ENCODE results near the gene SLC5A9. TPM values are rescaled to one million over a fixed set of nuclear protein-coding genes. Genes with fewer than 3 reads are reported as not detected.
A peak's percentile ranks its signal among the peaks of the same experiment; 100 is the strongest.
"Not testable (repeated sequence)": the region's sequence is repeated elsewhere in the genome, so short reads cannot be mapped to it uniquely, and the experiment has no call there.

Gene SLC5A9
- total and polyA plus RNA-seq, 4 experiments from 2014 or later: not detected

- intact Hi-C loops (cut with micrococcal nuclease): no loop called here
- ChIA-PET POLR2A (ENCODE audit: partially characterized antibody) (no interaction called here), CTCF (ENCODE audit: partially characterized antibody) (no interaction called here)
- Histone ChIP-seq H3K36me3 (ENCODE audit: insufficient read depth, low read length) (no peaks in the 10 kb centered on the region), H3K27ac (ENCODE audit: low read depth, low read length) (no peak overlapping the region), H3K27me3 (ENCODE audit: insufficient read depth, low read length) (no peaks in the 10 kb centered on the region), H3K4me3 (ENCODE audit: low read length in 2 of 2) (no peak overlapping the region), H3K9me3 (ENCODE audit: control insufficient read depth in 1 of 2, low read length in 2 of 2) (no peaks in the 10 kb centered on the region), H3K4me1 (ENCODE audit: insufficient read depth, low read length) (no peaks in the 10 kb centered on the region)
- H3K36me3 Mint-ChIP-seq: no peaks in the 10 kb centered on the region
- no peaks in the 10 kb centered on the region for H3K4me1 Mint-ChIP-seq
- DNase-seq: peak in 1 of 5 donors; percentile 9
- peaks cover 0 to 3% of the 10 kb centered on the region in 2 donors for H3K27me3 Mint-ChIP-seq
- no peak overlapping the region for H3K4me3 Mint-ChIP-seq
- peaks cover 0 to 5% (median under 1%) of the 10 kb centered on the region in 8 donors for H3K9me3 Mint-ChIP-seq
- no peak overlapping the region for H3K27ac Mint-ChIP-seq
Observed at GRCh38 chr1:48291421-48291820, 68.9 kb downstream of the SLC5A9 start.

- peak in 1 of 5 donors; percentile 33 for DNase-seq
- Histone ChIP-seq H3K4me3 (ENCODE audit: low read length in 2 of 2) (no peak overlapping the region), H3K9me3 (ENCODE audit: control insufficient read depth in 1 of 2, low read length in 2 of 2) (no peaks in the 10 kb centered on the region), H3K27me3 (ENCODE audit: insufficient read depth, low read length) (no peaks in the 10 kb centered on the region), H3K27ac (ENCODE audit: low read depth, low read length) (no peak overlapping the region), H3K4me1 (ENCODE audit: insufficient read depth, low read length) (no peaks in the 10 kb centered on the region), H3K36me3 (ENCODE audit: insufficient read depth, low read length) (no peaks in the 10 kb centered on the region)
- Mint-ChIP-seq H3K27ac (no peak overlapping the region), H3K36me3 (no peaks in the 10 kb centered on the region), H3K9me3 (peaks cover 0 to 5% (median under 1%) of the 10 kb centered on the region in 8 donors), H3K4me1 (no peaks in the 10 kb centered on the region), H3K27me3 (peaks cover 0 to 3% of the 10 kb centered on the region in 2 donors), H3K4me3 (no peak overlapping the region)
- ChIA-PET CTCF (ENCODE audit: partially characterized antibody) (no interaction called here), POLR2A (ENCODE audit: partially characterized antibody) (no interaction called here)
- intact Hi-C loops (cut with micrococcal nuclease): no loop called here
Observed at GRCh38 chr1:48292706-48293105, 70.2 kb downstream of the SLC5A9 start.

- intact Hi-C loops (cut with micrococcal nuclease); H3K9me3 ChIP-seq (ENCODE audit: control insufficient read depth in 1 of 2, low read length in 2 of 2); DNase-seq; H3K4me1 ChIP-seq (ENCODE audit: insufficient read depth, low read length); H3K4me3 Mint-ChIP-seq; H3K27ac Mint-ChIP-seq; H3K4me3 ChIP-seq (ENCODE audit: low read length in 2 of 2); POLR2A ChIA-PET (ENCODE audit: partially characterized antibody); H3K27me3 ChIP-seq (ENCODE audit: insufficient read depth, low read length); H3K4me1 Mint-ChIP-seq; H3K9me3 Mint-ChIP-seq; H3K27me3 Mint-ChIP-seq; H3K36me3 Mint-ChIP-seq; H3K27ac ChIP-seq (ENCODE audit: low read depth, low read length); H3K36me3 ChIP-seq (ENCODE audit: insufficient read depth, low read length): not testable (repeated sequence)
- CTCF ChIA-PET (ENCODE audit: partially characterized antibody): interaction anchor here (1.1 kb wide), 1 partner anchor 9 kb away, joined by 3 read pairs; no protein-coding TSS in a partner anchor
Observed at GRCh38 chr1:48294094-48294493, 71.6 kb downstream of the SLC5A9 start.

- CTCF ChIA-PET (ENCODE audit: partially characterized antibody): no interaction called here
- peaks cover 0 to 2% (median 0%) of the 10 kb centered on the region in 8 donors for H3K9me3 Mint-ChIP-seq
Observed at GRCh38 chr1:48294656-48295055, 72.1 kb downstream of the SLC5A9 start.

More at GRCh38 chr1:48294656-48295055, 72.1 kb downstream of the SLC5A9 start:
- Histone ChIP-seq H3K36me3 (ENCODE audit: insufficient read depth, low read length) (no peaks in the 10 kb centered on the region), H3K9me3 (ENCODE audit: control insufficient read depth in 1 of 2, low read length in 2 of 2) (no peaks in the 10 kb centered on the region), H3K27me3 (ENCODE audit: insufficient read depth, low read length) (no peaks in the 10 kb centered on the region), H3K27ac (ENCODE audit: low read depth, low read length) (no peak overlapping the region), H3K4me3 (ENCODE audit: low read length in 2 of 2) (no peak overlapping the region), H3K4me1 (ENCODE audit: insufficient read depth, low read length) (no peaks in the 10 kb centered on the region)
- Mint-ChIP-seq H3K27me3 (peaks cover 0 to 3% of the 10 kb centered on the region in 2 donors), H3K4me3 (no peak overlapping the region), H3K4me1 (no peaks in the 10 kb centered on the region), H3K36me3 (no peaks in the 10 kb centered on the region), H3K27ac (no peak overlapping the region)
- DNase-seq: no peak
- POLR2A ChIA-PET (ENCODE audit: partially characterized antibody): no interaction called here
- intact Hi-C loops (cut with micrococcal nuclease): no loop called here

Other genes with a start within 250 kb of the SLC5A9 start
- not detected for gene TRABD2B, start 225.3 kb upstream of the SLC5A9 start, total RNA-seq
- not detected for gene TRABD2B, start 225.3 kb upstream of the SLC5A9 start, polyA plus RNA-seq
- gene SPATA6, start 249.5 kb downstream of the SLC5A9 start, total RNA-seq: 1 to 10 TPM; 1.9 TPM
- gene SPATA6, start 249.5 kb downstream of the SLC5A9 start, polyA plus RNA-seq: 1 to 10 TPM; 1.0 to 2.7 TPM